GM19043 (cell line): ENCODE data around the gene PBX3.

Source experiments
- ATAC-seq: cut with Tn5 transposase; IDR thresholded peaks from one replicate; pipeline ENCODE4 v1.9.1; 2021; ENCODE audit warnings: low read depth; ENCODE audit not compliant: unreplicated experiment

The PBX3 gene

GRCh38 chr9:125854553-125855275 is 107.5 kb downstream of the PBX3 start:
- no peak for ATAC-seq

- ATAC-seq, result no peak
Measured at GRCh38 chr9:125856331-125856730, 109.2 kb downstream of the PBX3 start.

GRCh38 chr9:125861405-125862058 is 114.4 kb downstream of the PBX3 start:
- no peak for ATAC-seq

- no peak for ATAC-seq
Measured at GRCh38 chr9:125863923-125864322, 116.8 kb downstream of the PBX3 start.

- ATAC-seq, result no peak
Measured at GRCh38 chr9:125867751-125868415, 120.7 kb downstream of the PBX3 start.

GRCh38 chr9:125878164-125878631 is 131.0 kb downstream of the PBX3 start:
- no peak for ATAC-seq

GRCh38 chr9:125881042-125881441 is 133.9 kb downstream of the PBX3 start:
- ATAC-seq, result no peak

- no peak for ATAC-seq
Measured at GRCh38 chr9:125883565-125884217, 136.5 kb downstream of the PBX3 start.

- ATAC-seq, result no peak
Measured at GRCh38 chr9:125884218-125884595, 137.0 kb downstream of the PBX3 start.

GRCh38 chr9:125885405-125886034 is 138.3 kb downstream of the PBX3 start:
- ATAC-seq, result no peak

GRCh38 chr9:125886365-125886764 is 139.2 kb downstream of the PBX3 start:
- no peak for ATAC-seq

- no peak for ATAC-seq
Measured at GRCh38 chr9:125887172-125887571, 140.0 kb downstream of the PBX3 start.

- no peak for ATAC-seq
Measured at GRCh38 chr9:125888211-125888610, 141.0 kb downstream of the PBX3 start.

GRCh38 chr9:125889112-125889475 is 141.9 kb downstream of the PBX3 start:
- no peak for ATAC-seq

GRCh38 chr9:125889476-125890419 is 142.6 kb downstream of the PBX3 start:
- no peak for ATAC-seq

- ATAC-seq, result no peak
Measured at GRCh38 chr9:125890826-125891225, 143.7 kb downstream of the PBX3 start.

GRCh38 chr9:125893277-125893676 is 146.1 kb downstream of the PBX3 start:
- no peak for ATAC-seq

GRCh38 chr9:125894566-125894965 is 147.4 kb downstream of the PBX3 start:
- no peak for ATAC-seq

- no peak for ATAC-seq
Measured at GRCh38 chr9:125896404-125896803, 149.2 kb downstream of the PBX3 start.

GRCh38 chr9:125896964-125897363 is 149.8 kb downstream of the PBX3 start:
- ATAC-seq, result no peak
